AG20443 (cell line): ENCODE data around the gene PPP2R5E.
"Not testable (repeated sequence)": the region's sequence is repeated elsewhere in the genome, so short reads cannot be mapped to it uniquely, and the experiment has no call there.

Source experiments
- DNase-seq: peaks from one replicate; pipeline ENCODE4 v3.0.0; 2012; ENCODE audit warnings: low spot score, mixed read lengths

Gene PPP2R5E

DNA sequence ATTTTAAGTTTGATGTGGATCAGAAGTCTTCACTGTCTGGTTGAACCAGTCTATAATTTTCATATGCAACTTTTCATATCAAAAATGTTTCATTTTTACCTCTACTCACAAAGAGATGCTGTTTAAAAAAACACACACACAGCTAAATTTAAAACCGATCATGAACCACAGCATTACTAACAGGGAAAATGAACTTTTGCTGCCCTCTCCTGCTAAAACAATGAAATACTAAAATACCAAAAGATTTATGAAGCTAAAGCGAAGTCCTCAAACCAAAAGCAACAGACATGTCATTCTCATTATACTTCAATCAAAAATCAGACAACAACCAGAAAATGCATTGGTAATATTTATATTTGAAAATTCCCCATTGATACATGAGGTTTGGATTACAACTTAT is 171.6 kb downstream of the PPP2R5E start:
- DNase-seq = not testable (repeated sequence)

DNA sequence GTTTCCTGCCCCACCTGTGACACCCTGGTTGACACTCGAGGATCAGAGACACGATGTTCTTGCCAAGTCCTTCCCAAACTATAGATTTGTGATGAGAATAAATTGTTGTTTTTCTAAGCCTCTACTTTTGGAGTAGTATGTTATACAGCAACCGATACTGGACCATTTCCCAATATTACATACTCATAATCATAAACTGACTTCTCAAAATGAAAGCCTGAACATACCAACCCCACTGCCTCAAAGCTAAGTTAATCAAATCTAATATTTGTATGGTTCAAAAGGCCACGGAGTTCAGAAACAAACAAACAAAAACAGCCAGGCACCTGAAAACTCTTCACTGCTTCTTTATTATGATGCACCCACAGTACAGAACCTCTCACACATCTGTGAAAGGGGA is 172.1 kb downstream of the PPP2R5E start:
- DNase-seq = no peak

DNA sequence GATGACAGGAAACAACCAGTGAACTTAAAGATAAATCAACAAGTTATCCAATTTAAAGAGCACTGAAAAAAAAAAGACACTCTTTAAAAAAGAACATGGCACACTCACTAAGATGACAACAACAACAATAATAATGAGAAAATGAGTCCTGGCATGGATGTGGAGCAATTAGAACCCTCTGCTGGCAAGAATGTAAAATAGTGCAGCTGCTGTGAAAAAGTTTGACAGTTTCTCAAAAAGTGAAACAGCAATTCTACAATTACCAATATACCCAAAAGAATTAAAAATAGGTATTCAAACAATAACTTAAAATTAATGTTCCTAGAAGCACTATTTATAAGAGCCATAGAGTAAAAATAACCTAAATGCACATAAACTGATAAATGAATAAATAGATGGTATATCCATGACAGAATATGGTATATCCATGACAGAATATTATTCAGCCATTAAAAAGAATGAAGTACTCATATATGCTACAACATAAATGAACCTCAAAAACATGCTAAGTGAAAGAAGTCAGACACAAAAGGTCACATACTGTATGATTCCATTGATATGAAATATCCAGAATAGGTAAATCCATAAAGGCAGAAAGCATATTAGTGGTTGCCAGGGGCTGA is 175.3 kb downstream of the PPP2R5E start:
- no peak for DNase-seq

DNA sequence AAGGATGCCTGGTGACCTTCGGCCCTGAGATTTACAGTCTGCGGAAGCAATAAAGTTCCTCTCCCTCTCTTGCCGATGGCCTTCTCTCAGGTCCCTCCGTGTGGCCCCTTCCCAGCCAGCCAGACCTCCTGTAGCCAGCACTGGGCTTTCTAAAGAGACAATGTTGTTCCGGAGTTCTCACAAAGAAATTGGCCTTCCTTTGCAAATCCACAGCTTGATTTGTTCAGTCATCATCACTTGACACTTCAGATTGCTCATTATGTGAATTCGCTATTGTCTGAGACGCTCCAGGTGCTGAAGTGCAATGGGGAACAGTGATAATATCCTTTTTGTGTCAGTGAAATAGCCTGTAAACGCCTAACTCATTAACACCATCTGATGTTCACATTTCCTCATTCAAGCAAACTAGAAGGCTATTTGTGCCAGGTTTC is 180.8 kb downstream of the PPP2R5E start:
- no peak for DNase-seq

DNA sequence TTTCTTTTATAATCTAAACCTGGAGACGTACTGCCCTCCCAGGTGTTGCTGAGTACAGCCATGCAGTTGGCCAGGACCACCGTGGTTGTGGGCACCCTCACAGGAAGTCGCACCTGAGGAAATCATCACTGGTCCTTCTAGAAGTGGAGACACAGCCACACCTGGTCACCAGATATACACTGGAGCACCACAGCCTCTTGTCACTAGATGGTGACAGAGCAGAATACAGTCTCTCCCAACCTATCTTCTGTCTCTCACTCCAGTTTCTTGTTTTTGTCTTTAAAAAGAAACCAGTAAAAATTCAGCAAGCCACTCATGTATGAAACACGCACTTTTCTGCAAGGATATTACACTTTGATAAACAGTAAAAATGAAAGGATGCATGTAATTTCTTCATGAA is 181.4 kb downstream of the PPP2R5E start:
- DNase-seq = no peak

DNA sequence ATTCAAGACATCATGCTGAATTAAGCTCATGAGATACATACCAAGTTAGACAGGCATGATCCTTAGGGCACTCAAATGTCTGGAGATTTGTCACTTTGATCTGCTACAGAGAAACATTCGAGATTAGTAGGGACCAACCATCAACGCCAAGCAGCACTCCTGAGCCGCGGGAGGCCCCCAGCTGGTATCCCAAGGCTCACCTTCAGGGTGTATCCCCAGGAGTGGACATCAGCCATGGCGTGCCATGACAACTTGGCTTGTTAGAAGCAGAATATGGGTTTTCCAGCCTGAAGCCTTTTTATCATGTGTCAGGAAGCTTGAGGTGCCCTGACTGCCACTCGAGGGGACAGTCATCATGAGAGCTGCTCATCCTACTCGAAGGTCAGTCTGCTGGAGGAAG is 185.3 kb downstream of the PPP2R5E start:
- DNase-seq = no peak

DNA sequence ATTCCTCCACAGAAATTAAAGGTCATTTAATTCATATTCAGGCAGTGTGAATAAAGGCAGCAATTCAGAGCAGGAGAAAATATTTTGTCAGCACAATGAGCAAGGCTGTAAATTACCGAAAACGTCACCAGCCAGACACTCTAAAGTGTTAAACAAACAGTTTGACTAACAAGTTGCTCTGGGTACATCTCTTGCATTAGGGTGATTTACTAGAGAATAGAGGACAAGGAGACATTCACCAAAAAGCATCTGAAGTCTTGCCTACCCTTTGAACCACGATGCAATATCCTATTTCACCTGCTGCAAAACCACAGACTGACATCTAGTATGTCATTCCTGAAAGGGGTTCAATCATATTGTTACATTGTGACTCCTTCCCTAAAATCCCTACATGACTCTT is 197.4 kb downstream of the PPP2R5E start:
- DNase-seq = no peak

DNA sequence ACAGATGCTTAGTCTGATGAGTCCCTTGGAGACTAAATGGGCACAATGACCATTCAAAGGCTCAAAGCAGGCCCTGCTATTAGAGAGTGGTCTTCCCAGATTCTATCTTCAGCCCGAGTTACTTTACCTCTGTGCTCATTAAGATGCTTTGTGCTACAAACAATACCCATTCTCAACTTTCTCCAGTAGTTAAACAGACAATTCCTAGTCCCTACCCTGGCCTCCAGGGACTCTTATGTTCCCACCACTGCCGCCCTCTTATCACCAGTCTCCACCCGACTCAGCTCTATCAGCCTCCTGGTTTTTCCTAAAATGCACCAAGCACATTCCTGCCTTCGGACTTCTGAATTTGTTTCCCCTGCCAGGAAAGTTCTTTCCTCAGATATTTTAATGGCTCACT is 198.8 kb downstream of the PPP2R5E start:
- DNase-seq = no peak

DNA sequence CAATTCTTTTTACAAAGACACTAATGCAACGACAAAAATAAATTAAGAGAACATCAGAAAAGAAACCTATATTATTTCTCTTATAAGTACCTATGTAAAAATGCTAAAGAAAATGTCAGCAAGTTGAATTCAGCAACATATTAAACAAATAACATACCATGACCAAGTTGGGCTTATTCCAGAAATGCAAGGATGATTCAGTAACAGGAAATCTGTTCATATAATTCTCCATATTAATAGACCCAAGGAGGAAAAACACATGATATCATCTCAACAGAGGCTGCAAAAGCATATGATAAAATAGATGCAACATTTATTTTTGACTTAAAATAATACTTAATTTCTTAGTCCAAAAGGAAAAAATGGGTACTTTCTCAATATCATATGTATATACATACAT is 199.3 kb downstream of the PPP2R5E start:
- no peak for DNase-seq

DNA sequence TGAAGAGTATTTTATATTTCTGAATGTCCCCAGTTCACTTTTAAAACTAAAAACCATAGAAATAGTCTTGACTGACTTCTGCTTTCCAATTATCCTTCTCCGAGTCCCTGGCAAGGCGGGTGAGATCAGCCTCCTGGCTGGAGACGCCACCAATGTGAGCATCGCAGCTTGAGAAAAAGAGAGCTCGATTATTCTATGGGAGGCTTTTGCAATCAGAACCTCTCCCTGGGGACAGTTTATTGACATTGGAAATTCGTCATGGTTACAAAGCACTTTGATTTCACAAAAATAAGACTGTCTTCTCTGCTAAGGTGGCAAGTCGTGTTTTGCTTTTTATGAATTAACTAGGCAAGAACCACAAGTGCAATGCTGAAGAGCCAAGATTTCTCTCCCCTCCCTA is 200.8 kb downstream of the PPP2R5E start:
- DNase-seq = no peak

DNA sequence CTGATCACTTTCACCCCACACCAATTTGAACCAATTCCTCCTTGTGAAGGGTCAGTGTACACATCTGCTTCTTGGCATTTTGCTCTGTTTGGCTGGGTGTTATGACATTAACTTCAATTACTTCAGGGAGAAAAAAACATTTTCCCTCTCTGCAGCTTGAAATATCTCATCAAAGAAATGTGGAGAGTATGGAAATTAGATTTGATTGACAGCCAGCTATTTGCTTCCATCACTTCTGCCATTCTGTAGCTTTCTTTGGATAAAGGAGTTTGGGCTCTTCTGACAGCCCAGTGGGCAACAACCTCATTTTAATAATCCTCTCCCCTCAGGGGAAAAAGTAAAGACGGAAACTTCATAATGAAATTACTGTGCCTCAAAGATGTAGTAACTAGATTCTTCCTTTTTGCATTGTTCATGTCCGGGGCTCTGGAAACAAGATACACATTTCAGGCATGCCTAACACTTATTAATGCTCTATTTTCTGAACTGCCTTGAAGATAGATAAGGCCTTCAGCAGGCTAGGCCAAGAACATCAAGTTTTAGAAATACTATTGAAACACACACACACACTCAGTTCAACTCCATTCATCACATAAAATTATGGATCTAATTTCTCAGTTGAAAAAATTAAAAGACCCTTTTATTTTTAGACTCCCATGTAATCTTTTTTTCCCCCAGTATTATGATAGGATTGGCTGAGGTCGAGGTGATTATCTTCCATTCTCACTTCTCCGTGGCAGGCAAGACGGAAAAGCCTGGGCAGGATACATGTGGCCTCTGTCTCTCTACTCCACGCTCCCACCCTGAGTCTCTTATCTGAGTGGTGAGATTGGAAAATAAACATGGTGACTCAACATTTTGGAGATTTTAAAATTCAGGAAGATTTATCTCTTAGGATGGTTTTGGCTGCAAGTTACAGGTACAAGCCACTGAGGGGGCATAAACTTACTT is 214.1 kb downstream of the PPP2R5E start:
- no peak for DNase-seq

DNA sequence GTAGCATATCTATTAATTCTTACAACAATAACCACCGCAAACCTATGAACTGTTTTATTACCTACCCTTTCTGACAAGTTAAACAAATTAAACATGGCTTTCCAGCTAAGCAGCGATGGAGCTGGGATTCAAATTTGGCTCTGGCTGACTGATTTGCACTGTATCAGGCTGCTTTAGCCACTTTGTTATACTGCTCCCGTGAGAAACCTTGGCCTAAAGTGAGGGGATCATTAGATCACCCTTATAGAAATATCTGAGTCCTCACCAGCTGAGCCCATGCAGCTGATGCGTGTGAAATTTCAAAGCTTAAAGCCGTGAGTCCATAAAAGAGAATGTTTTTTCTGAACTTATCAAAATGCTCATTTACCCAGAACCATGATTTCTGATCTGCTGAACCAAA is 216.3 kb downstream of the PPP2R5E start:
- DNase-seq = no peak

DNA sequence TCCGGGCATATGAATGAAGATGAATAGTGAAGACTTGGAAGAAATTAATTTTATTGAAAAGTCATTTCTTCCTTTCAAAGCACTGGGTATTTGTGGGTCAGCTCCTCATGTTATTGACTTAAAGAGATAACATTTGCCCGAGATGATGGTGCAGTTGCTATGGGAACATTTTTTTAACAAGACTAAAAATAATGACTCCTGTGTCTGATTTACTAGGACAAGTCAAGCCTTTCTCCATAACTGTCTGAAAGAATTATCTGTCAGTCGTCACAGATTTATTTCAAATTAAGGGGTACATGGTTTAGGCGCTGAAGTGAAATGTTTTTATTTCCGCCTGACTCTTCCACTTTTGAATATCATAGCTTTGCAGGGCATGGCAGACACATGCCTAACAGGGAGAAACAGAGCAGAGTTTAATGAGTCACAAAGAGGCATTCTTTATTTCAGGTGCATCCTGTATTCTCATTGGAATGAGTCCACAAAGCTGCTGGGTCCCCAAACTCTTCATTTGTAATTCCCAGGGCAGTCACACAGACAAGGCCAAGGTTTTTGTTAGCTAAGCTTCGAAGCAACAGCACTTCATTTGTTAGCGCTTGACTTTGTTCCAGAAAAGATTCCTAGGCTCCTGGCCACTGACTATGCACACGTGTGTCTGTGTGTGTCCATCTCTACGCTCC is 220.1 kb downstream of the PPP2R5E start:
- no peak for DNase-seq

DNA sequence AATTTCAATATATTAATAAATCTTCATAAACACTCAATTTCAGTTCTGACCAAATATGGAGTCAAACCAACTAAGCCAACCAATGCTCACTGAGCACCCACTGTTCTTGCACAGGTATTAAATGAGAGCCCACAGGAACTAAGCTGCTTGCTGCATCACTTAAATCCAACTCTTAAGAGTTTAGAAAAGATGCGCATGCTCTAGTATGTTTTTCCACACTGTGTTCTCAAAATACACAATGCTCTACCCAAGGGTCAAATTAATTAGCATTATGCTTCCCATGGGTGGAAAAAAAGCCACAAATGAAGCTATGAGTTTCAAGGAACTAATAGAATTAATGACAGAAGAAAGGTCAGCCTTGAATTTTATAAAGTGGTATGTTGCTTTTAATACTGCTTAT is 220.7 kb downstream of the PPP2R5E start:
- DNase-seq = no peak
